ENCODE results near the gene KLHL29.

- TF ChIP-seq CTCF (conservative IDR thresholded peaks at IDR 0.05; ENCODE audit: low read depth, low read length): no peak
- no peak for TF ChIP-seq EZH2 (IDR thresholded peaks at IDR 0.05; ENCODE audit: low read length, unreplicated experiment)
- no peak for TF ChIP-seq EZH2phosphoT487 (IDR thresholded peaks at IDR 0.05; ENCODE audit: borderline replicate concordance, low read length)
Measured at GRCh38 chr2:23603581-23603980, 218.6 kb downstream of the KLHL29 start.
